Measurements from ENCODE around the gene DPP10.

The DPP10 gene

DNA sequence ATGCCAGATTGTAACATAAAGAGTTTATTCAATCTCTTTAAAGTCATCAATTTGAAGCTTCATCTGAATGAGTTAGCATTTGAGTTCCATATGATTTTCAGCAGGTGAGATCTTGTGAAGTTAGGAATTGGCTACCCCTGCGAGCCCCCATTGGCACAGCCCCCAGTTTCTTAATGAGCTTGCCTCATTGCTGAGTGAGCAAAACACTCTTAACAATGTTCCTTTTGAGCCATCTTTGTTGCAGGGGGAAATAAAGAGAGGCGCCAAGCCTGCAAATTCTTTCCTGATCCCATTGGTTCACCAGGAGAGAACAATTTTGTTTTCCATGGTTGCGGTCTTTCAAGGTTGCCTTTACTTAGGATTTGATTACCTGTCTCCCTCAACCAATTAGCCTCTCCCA is 18.7 kb downstream of the DPP10 start:
- H3K4me3 ChIP-seq (ENCODE audit: low read length): no peak overlapping the region
- H3K36me3 ChIP-seq (ENCODE audit: control insufficient read depth, insufficient read depth, low read length): no peaks in the 10 kb centered on the region

DNA sequence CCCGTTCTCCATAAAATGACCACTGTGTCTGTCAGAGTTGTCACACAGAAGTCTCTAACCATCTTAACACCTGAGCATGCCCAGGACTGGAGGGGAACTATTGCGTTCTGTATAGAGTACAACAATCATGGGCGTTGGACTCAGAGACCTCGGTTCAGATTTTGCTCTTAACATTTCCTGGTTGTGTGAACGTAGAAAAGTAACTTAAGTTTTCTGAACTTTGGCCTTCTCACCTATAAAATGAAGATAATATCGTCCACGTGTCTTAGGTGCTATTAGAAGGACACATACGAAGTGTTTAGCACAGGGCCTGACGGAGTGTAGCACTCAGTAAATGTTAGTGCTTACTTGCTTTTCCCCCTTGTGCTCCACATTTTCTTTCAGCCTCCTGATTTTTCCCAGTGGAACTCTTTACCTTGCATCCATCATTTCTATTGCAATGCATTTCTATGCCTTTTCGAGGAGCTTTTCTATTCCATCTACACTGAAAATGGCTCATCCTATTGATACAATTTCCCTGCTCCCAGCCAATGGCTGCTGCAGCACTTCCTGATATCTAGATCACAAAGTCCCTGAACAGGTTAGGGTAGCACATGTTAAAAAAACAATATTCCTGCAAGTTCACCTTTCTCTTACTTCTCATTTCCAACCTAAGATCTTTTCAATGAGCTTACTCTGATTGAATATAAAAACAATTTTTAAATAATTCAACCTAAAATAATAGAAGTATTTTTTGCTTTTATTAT is 22.7 kb downstream of the DPP10 start:
- H3K36me3 ChIP-seq (ENCODE audit: control insufficient read depth, insufficient read depth, low read length): no peaks in the 10 kb centered on the region
- no peaks in the 10 kb centered on the region for H3K4me1 ChIP-seq (ENCODE audit: control insufficient read depth, insufficient read depth, low read length)
- no peak overlapping the region for H3K27ac ChIP-seq (ENCODE audit: low read depth, low read length)

More for the DNA sequence above, 18.7 kb downstream of the DPP10 start:
- Histone ChIP-seq H3K4me1 (ENCODE audit: control insufficient read depth, insufficient read depth, low read length) (no peaks in the 10 kb centered on the region), H3K27me3 (ENCODE audit: control insufficient read depth, insufficient read depth, low read length) (no peaks in the 10 kb centered on the region), H3K27ac (ENCODE audit: low read depth, low read length) (no peak overlapping the region), H3K9ac (ENCODE audit: low read length) (no peak overlapping the region)

GRCh38 chr2:114468343-114468742 is 25.9 kb downstream of the DPP10 start:
- Histone ChIP-seq H3K27ac (ENCODE audit: low read depth, low read length) (no peak overlapping the region), H3K9ac (ENCODE audit: low read length) (no peak overlapping the region), H3K4me3 (ENCODE audit: low read length) (no peak overlapping the region), H3K36me3 (ENCODE audit: control insufficient read depth, insufficient read depth, low read length) (no peaks in the 10 kb centered on the region), H3K27me3 (ENCODE audit: control insufficient read depth, insufficient read depth, low read length) (no peaks in the 10 kb centered on the region), H3K4me1 (ENCODE audit: control insufficient read depth, insufficient read depth, low read length) (no peaks in the 10 kb centered on the region)

More for the DNA sequence above, 22.7 kb downstream of the DPP10 start:
- Histone ChIP-seq H3K4me3 (ENCODE audit: low read length) (no peak overlapping the region), H3K9ac (ENCODE audit: low read length) (no peak overlapping the region), H3K27me3 (ENCODE audit: control insufficient read depth, insufficient read depth, low read length) (no peaks in the 10 kb centered on the region)

DNA sequence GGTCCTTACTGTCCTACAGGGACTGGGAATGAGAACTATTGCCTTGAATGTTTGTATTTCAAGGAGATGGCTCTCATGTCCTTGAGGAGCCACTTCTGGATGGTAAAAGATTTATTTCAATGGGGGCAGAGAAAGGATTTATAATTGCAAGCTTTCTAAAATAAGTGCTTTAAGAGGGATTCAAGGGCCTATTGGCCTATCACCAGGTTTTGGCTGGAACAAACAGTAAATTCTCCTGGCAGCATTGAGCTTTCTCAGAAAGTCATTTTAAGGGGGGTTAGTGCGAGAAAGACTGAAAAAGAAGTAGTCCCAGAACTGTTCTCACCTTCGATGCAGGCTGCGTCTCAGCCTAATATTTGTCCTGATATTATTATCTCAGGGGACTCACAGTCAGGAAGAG is 29.8 kb downstream of the DPP10 start:
- no peak overlapping the region for H3K9ac ChIP-seq (ENCODE audit: low read length)
- H3K4me3 ChIP-seq (ENCODE audit: low read length): no peak overlapping the region
- no peaks in the 10 kb centered on the region for H3K36me3 ChIP-seq (ENCODE audit: control insufficient read depth, insufficient read depth, low read length)
- no peaks in the 10 kb centered on the region for H3K4me1 ChIP-seq (ENCODE audit: control insufficient read depth, insufficient read depth, low read length)
- H3K27me3 ChIP-seq (ENCODE audit: control insufficient read depth, insufficient read depth, low read length): no peaks in the 10 kb centered on the region
- no peak overlapping the region for H3K27ac ChIP-seq (ENCODE audit: low read depth, low read length)

GRCh38 chr2:114472726-114473125 is 30.3 kb downstream of the DPP10 start:
- H3K9ac ChIP-seq (ENCODE audit: low read length): no peak overlapping the region
- H3K36me3 ChIP-seq (ENCODE audit: control insufficient read depth, insufficient read depth, low read length): no peaks in the 10 kb centered on the region
- H3K27ac ChIP-seq (ENCODE audit: low read depth, low read length): no peak overlapping the region
- H3K27me3 ChIP-seq (ENCODE audit: control insufficient read depth, insufficient read depth, low read length): no peaks in the 10 kb centered on the region
- H3K4me1 ChIP-seq (ENCODE audit: control insufficient read depth, insufficient read depth, low read length): no peaks in the 10 kb centered on the region
- no peak overlapping the region for H3K4me3 ChIP-seq (ENCODE audit: low read length)

DNA sequence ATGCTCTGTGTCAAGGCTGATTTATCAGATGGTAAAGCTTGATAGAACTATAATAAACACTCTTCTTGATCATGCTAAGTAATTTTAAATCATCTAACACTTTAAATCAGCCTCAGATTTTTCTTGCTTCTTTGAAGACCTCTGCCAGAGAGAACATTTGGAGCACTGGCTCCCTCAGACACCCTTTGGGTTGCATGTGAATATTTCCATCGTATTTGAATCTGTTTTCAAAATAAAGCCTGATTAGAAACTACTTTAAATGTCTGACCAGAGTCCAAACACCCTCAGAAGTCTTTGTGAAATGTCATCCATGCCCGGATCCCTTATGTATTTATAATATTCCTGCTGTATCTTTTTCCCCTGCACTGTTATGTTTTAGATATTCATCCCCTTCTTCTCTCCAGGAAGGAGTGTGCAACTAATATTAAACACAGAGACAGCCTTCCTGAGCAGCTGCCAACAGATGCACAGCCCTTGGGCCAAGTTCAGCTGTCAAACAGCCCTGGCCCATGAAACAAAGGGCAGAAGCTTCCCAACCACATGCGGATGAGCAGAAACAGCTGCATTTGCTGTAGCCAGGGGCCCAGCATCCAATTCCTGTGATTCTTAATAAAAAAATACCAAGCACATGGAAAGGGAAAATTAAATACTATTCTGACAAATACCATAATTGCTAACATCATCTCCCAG is 46.5 kb downstream of the DPP10 start:
- H3K9ac ChIP-seq (ENCODE audit: low read length): no peak overlapping the region
- H3K4me1 ChIP-seq (ENCODE audit: control insufficient read depth, insufficient read depth, low read length): no peaks in the 10 kb centered on the region
- H3K27ac ChIP-seq (ENCODE audit: low read depth, low read length): no peak overlapping the region

GRCh38 chr2:114495046-114495445 is 52.6 kb downstream of the DPP10 start:
- no peak overlapping the region for H3K27ac ChIP-seq (ENCODE audit: low read depth, low read length)
- no peaks in the 10 kb centered on the region for H3K27me3 ChIP-seq (ENCODE audit: control insufficient read depth, insufficient read depth, low read length)
- no peak overlapping the region for H3K4me3 ChIP-seq (ENCODE audit: low read length)
- no peaks in the 10 kb centered on the region for H3K4me1 ChIP-seq (ENCODE audit: control insufficient read depth, insufficient read depth, low read length)
- no peaks in the 10 kb centered on the region for H3K36me3 ChIP-seq (ENCODE audit: control insufficient read depth, insufficient read depth, low read length)
- no peak overlapping the region for H3K9ac ChIP-seq (ENCODE audit: low read length)

More for the DNA sequence above, 46.5 kb downstream of the DPP10 start:
- no peaks in the 10 kb centered on the region for H3K36me3 ChIP-seq (ENCODE audit: control insufficient read depth, insufficient read depth, low read length)
- H3K27me3 ChIP-seq (ENCODE audit: control insufficient read depth, insufficient read depth, low read length): no peaks in the 10 kb centered on the region
- no peak overlapping the region for H3K4me3 ChIP-seq (ENCODE audit: low read length)

- Histone ChIP-seq H3K27ac (ENCODE audit: low read depth, low read length) (no peak overlapping the region), H3K4me3 (ENCODE audit: low read length) (no peak overlapping the region), H3K27me3 (ENCODE audit: control insufficient read depth, insufficient read depth, low read length) (no peaks in the 10 kb centered on the region), H3K36me3 (ENCODE audit: control insufficient read depth, insufficient read depth, low read length) (no peaks in the 10 kb centered on the region), H3K9ac (ENCODE audit: low read length) (no peak overlapping the region), H3K4me1 (ENCODE audit: control insufficient read depth, insufficient read depth, low read length) (no peaks in the 10 kb centered on the region)
Observed at GRCh38 chr2:114496959-114497358, 54.5 kb downstream of the DPP10 start.

DNA sequence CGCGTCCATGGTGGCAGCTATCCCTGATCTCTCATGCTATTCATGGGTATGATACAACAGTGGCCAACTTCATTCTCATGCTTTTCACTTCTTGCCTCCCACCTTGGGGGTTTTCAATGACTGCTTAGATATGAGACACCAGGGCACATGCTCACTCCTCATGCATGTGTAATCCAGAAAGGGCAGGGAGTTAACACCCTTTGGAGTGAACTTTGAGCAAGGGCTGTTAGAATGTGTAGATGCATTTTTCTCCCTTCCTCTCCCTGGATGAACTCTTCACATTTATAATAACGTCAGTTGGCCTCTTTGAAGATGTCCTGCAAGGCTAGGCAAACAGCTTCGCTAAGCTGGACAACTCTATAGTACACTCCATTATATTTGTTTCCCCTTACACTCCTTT is 56.7 kb downstream of the DPP10 start:
- no peaks in the 10 kb centered on the region for H3K36me3 ChIP-seq (ENCODE audit: control insufficient read depth, insufficient read depth, low read length)
- no peak overlapping the region for H3K4me3 ChIP-seq (ENCODE audit: low read length)
- H3K27ac ChIP-seq (ENCODE audit: low read depth, low read length): no peak overlapping the region

GRCh38 chr2:114507744-114508143 is 65.3 kb downstream of the DPP10 start:
- Histone ChIP-seq H3K9ac (ENCODE audit: low read length) (no peak overlapping the region), H3K4me1 (ENCODE audit: control insufficient read depth, insufficient read depth, low read length) (no peaks in the 10 kb centered on the region), H3K27ac (ENCODE audit: low read depth, low read length) (no peak overlapping the region), H3K36me3 (ENCODE audit: control insufficient read depth, insufficient read depth, low read length) (no peaks in the 10 kb centered on the region), H3K4me3 (ENCODE audit: low read length) (no peak overlapping the region), H3K27me3 (ENCODE audit: control insufficient read depth, insufficient read depth, low read length) (no peaks in the 10 kb centered on the region)

More for the DNA sequence above, 56.7 kb downstream of the DPP10 start:
- Histone ChIP-seq H3K27me3 (ENCODE audit: control insufficient read depth, insufficient read depth, low read length) (no peaks in the 10 kb centered on the region), H3K4me1 (ENCODE audit: control insufficient read depth, insufficient read depth, low read length) (no peaks in the 10 kb centered on the region), H3K9ac (ENCODE audit: low read length) (no peak overlapping the region)

GRCh38 chr2:114515882-114516281 is 73.4 kb downstream of the DPP10 start:
- Histone ChIP-seq H3K4me1 (ENCODE audit: control insufficient read depth, insufficient read depth, low read length) (no peaks in the 10 kb centered on the region), H3K36me3 (ENCODE audit: control insufficient read depth, insufficient read depth, low read length) (no peaks in the 10 kb centered on the region), H3K4me3 (ENCODE audit: low read length) (no peak overlapping the region), H3K27me3 (ENCODE audit: control insufficient read depth, insufficient read depth, low read length) (no peaks in the 10 kb centered on the region), H3K9ac (ENCODE audit: low read length) (no peak overlapping the region), H3K27ac (ENCODE audit: low read depth, low read length) (no peak overlapping the region)

DNA sequence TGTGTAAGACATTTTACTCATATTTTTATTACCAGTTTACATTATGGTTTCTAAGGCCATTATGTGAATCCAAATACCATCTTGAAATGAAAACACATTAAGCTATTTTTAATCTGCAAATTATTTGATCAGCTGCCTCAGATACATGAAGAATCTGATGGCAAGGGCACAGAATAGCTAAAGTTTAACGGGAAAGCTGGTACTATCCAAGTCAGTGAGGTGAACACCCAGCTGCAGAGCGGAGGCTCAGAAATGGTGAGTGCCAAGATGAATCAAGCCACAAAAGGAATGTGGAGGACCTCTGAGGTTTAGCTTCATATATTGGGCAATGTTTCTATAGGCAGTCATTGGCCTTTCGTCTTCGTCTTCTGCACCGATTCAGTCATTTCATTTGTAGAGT is 75.1 kb downstream of the DPP10 start:
- Histone ChIP-seq H3K27me3 (ENCODE audit: control insufficient read depth, insufficient read depth, low read length) (no peaks in the 10 kb centered on the region), H3K36me3 (ENCODE audit: control insufficient read depth, insufficient read depth, low read length) (no peaks in the 10 kb centered on the region), H3K27ac (ENCODE audit: low read depth, low read length) (no peak overlapping the region)

GRCh38 chr2:114518738-114519137 is 76.3 kb downstream of the DPP10 start:
- Histone ChIP-seq H3K4me3 (ENCODE audit: low read length) (no peak overlapping the region), H3K9ac (ENCODE audit: low read length) (no peak overlapping the region), H3K4me1 (ENCODE audit: control insufficient read depth, insufficient read depth, low read length) (no peaks in the 10 kb centered on the region), H3K36me3 (ENCODE audit: control insufficient read depth, insufficient read depth, low read length) (no peaks in the 10 kb centered on the region), H3K27me3 (ENCODE audit: control insufficient read depth, insufficient read depth, low read length) (no peaks in the 10 kb centered on the region), H3K27ac (ENCODE audit: low read depth, low read length) (no peak overlapping the region)

More for the DNA sequence above, 75.1 kb downstream of the DPP10 start:
- H3K4me1 ChIP-seq (ENCODE audit: control insufficient read depth, insufficient read depth, low read length): no peaks in the 10 kb centered on the region
- no peak overlapping the region for H3K4me3 ChIP-seq (ENCODE audit: low read length)
- H3K9ac ChIP-seq (ENCODE audit: low read length): no peak overlapping the region

All from rectal smooth muscle tissue (tissue), 1 donor.